ENCODE data around the gene PRDM8.

PRDM8 gene

DNA sequence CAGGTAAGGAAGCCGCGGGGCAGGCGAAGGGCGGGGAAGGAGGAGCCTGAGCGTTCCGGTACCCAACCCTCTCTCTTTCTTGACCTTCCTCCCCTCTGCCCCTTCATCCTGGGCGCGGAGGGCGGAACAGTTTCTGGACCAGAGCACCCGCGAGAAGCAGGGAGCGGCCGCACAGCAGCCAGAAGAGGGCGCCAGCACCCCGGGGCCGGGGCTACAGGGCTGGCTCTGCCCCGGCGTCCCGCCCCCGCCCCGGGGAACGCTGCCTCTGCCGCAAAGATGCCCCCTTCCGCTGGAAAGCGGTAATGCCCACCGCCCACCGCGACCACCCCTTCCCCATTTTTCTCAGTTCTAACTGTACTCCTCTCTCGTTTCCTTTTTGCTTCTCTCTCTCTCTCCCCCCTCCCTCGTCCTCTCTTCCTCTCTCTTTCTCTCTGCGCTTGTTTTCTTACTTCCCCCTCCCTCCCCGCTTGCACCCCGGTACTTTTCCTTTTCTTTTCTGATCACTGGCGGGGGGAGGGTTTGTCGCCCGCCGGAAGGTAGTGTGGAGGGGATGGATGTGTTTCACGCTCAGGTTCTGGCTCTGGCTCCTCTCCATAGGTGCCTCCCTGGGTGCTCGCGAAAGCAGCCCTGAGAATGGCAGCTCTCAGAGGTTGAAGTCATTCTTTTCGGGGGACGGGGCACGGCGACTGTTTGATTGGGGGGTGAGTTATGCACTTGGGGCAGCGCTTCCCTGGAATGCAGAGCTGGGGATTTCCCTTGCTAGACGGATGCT is 13.1 kb upstream of the PRDM8 start:
- peak; percentile 56 to 75 for DNase-seq

DNA sequence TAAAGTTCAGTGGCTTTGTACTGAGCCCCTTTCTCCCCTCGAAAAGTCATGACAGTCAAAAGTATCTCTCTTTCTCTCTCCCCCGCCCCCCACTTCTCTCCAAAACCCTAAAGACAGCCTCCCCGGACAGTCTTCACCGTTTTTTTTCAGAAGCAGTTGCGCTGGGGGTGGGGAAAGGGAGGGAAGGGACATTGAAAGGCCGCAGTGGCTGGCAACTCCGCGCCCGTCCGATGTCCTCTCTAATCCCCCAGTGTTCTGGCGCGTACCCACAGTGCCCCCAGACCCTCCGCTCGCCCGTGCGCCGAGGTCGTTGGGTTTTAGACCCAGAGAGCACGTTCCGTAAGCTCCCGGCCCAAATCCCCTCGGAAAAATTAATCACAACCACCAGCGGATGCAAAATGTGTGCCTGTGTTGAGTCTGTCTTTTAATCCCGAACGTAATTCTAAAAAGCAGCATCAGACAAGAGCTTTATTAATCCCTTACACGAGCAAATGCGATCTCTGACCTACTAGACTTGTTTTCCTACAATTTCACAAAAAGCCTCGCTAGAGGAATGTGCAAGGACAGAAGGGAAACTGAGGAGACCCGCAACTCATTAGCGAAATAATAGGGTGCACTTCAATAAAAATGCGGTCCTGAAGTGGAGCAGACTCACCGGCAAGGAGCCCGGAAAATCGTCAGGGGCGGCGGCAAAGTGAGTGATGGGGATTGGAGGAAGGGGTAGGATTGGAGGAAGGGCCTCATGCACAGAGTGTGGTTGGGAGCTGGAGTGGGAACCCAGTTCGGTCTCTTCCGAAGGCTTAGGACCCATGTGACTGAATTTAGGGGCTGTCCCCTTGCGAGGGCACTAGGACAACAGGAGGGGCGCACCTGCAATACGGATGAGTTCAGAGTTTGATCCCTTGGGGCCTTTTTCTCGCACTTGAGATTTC is 12.2 kb upstream of the PRDM8 start:
- peak; percentile 24 to 51 for DNase-seq

DNA sequence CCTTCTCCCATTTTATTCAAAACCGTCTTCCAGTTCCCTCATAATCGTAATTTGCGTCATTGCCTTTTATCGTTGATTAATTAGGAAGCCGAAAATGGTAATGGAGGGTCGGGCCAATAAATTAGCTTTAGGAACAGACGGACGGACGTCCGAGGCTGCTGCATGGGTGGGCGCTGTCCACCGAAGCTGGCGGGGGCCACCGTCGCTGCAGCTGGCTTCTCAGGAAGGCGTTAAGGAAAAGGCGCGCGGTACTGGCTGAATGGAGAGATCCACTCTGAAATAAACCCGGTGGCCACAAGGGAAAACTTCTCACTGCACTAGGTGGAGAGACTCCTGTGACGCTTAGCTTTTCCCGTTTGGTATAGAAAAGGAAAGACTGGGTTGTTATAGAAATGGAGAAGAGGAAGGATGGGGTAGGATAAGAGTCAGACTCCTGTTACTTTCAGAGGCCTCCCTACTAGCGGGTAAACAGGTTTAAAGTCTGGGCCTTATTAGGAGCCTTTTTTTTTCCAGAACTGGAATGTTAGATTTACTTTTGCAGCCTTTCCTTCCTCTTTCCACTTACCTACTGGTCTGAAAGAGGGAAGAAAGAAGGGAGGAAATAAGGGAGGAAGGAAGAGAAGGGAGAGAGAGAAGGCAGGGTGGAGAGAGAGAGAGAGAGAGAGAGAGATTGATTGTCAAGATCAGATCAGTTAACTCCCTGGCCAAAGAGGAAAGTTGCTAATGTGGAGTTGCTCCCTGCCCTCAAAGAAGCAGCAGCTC is 11.3 kb upstream of the PRDM8 start:
- DNase-seq: peak in 1 of 2 experiments; percentile 15

DNA sequence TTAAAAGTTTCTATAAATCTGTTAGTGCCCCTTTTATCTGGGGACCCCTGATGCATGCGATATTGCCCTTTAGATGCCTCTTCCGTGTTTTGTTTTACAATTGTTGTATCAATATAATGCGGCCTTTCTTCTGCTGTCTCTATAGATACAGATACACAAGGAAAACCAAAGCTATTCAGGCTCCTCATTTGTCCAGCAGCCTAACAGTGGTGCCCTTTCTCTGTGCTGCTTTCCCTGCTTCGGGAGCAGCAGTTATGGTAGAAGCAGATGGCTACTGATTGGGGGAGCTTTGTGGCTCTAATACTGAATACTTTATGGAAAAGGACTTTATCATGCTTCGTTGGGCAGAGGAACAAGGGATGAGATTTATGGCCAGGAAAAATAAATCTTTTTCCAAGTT is 10.6 kb upstream of the PRDM8 start:
- peak; percentile 55 to 63 for DNase-seq

DNA sequence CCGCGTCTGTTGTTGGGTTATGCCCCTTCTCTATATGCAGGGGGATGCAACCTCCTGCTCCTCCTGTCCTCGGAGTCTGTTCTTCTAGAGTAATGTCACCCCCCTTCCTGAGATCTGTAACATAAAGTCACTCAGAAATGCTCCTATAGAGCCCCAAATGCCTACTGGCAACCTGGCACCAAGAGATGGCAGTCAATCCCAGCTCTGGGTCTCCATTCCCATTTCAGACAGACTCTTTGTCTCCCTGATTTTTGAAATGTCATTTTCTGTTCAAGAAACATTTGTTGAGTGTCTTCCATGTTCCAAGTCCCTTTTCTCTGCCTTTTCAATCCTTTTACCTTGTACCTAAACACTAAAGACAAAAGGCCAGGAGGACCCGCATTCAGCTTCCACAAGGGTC is 9.6 kb upstream of the PRDM8 start:
- DNase-seq: no peak

DNA sequence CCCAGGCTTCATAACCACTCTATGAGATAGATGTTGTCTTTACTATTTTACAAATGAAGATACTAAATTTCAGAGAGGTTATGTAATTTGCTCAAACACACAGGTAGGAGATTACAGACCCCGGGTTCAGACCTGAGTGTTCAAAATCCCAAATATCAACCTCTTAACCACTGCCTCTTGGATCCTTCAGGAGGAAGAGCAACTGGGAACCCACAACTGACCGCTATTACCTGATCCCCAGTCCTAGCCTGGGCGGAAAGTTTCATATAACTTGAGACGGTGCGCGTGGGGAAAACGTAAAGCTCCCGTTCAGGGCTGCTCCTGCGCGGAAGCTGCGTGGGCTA is 8.9 kb upstream of the PRDM8 start:
- no peak for DNase-seq

DNA sequence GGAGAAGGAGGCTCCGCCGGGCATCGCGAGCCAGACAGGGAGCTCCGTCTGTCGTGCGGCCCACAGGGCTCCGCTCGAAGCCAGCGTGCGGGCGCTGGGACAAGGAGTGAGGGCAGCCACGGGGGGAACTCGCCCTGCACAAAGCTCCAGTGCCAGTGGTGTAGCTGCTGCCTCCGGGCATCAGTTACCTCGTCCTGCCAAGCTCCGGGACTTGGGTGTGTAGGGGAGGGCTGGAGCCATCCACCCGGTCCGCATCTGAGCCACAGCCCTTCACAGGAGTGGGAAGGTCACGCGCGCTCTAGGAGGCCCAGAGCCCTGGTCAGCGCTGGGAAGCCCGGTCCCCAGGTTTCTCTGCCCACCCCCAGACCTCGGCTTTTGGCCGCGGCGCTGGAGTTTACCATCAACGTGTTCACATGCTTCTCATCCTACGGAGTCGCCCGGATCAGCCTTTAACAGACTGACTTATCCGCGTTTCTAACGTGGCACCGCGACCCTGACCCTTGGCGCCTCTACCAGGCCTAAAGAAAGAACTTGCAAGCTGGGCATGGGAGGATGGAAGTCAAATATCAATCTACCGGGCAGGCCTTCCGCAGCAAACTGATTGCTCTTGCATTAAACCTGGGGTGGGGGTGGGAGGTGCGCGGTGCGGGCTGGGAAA is 8.4 kb upstream of the PRDM8 start:
- no peak for DNase-seq

DNA sequence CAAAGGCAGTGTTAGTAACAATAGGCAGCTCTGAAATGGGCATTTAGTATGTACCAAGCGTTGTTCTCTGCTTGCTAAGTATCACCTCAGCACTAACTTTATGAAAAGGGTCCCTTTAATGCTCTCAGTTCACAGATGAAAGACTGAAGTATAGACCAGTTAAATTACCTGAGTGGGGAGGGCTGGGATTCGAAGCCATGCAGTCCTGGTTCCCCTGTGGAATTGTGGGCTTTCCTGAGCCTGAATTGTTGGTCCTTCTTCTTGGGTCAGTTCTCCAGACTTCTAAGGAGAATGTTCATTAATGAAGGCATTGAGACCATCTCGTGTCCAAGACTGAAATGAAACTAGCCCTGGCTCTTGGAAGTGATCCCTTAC is 7.7 kb upstream of the PRDM8 start:
- DNase-seq: no peak

DNA sequence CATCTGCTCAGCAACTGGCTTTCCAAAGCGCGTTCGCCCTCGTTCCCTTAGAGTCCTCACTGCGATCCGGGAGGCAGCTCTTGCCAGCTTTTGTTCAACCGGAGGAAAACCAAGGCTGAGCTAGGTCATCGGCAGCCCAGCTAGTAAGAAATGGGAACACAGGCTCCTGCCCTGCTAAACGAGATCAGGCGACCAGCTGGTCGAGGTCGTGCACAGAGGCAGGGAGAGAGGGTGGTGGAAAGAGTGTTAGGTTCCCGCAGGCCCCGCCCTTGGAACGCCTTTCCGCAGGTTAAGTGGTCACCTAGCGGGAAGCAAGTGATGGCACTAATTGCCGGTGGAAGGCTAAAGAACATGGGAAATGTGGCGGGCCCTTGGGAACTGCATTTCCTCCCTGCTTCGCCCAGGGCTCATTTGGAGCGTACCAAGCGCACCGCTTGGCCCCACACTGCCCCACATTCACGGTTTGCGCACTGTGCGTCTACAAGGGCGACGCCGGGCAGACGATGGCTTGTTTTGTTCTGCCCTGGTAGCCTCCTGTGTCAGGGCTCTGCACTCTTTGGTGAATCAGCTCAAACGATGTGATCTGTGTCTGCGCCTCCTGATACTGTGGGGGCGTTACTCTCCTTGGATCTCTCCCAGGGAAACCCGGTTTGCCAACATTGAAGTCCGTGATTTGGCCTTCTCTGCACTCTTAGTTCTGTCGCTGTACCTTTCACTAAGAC is 7.2 kb upstream of the PRDM8 start:
- peak in 1 of 2 experiments; percentile 18 for DNase-seq

DNA sequence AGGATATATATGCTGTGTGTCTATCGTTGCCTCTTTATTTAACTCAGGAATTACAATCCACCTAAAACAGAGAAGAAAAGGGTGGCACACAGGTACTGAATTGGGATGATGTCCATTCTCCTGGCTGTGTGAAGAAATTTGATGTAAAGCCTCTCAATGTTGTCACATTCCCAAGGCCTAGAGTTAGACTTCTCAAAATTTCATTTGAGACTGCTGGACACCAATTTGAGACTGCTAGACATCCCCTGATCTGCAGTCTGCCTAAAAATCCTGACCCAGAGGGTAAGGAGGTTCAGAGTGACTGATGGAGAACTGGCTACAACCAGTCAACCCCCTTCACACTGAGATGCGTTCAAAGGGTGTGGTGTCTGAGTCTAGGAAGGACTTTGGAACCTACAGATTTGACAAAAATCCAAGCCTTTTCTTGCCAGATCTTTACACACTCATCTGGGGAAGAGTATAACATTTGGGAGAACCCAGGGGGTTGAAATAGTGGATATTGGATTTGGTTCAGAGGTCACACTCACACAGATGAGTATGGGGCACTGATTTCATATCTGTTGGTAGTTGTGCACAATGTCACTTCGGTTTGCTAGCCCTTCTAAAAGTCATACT is 4.9 kb upstream of the PRDM8 start:
- no peak for DNase-seq

DNA sequence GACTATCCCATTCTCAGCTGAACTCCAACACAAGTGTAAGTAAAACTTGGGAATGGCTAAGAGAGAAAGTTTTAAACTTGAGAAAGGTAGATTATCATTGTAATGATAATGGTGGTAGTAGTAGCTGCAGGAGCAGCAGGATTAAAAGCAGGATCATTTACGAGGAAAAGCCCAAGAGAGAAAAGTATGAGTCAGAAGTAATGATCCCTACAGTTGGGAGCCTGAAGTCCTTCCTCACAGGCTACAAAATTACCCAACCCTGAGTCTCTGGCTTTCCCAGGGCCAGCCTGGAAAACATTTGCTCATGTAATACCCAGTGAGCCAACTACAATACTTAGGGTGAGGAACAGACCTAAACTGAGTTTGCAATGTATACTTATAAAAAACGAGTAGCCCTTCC is 4.4 kb upstream of the PRDM8 start:
- no peak for DNase-seq

DNA sequence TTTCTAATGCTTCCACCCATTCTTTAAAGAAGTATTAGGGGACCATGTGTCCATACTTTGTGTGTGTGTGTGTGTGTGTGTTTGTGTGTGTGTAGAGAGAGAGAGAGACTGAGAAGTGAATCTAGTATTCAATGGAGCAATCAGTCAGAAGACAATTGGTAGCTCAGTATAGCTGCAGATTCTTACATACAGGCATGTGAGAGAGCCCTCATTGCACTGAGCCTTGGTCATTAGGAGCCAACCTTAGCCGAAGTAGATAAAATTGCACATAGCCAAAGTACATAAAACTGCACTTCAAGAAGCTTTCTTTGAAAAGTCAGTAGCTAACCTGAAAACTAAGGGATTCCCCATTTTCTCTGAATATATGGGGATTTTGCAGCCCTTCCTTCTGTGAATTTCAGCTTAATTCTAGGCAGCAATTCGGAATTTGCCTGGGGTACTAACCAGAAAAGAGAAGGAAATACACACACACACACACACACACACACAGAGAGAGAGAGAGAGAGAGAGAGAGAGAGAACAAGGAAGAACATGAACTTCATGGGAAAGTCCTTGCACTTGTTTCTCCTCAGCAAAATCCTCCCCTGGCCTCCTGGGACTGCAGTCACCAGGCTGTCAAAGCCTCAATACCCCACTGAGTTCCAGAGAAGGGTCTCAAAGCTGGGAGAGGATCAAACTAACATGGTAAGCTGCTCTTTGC is 1.7 kb upstream of the PRDM8 start:
- DNase-seq: no peak

DNA sequence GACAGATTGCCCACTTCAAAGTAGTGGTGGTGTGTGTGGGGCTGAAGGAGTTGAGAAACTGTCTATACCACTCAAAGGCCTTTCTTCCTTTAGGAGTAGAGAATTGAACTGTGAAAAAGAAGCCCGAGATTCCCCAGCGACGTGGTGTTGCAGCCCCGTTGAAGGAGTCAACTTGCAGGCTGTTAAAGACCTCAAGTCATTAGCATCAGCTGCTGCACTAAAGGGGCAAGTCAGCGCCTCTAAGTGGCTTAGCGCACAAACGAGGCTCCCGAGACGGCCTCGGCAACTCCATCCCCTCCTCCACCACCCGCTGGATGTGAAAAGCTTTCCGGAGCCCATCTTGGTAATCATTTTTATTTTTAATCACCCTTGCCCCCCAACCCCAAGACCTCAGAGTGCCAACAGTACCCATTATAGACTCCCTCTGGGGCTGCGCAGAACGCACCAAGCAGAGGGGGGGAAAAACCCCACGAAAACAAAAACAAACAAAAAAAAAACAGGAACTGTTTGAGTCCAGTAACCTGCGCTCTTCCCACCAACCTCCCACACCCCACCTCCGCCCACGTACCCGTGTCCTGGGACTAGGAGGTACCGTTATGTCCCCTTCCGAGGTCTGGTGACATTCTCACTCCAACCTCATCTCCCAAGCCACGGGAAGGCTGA is 913 bp upstream of the PRDM8 start:
- peak; percentile 58 to 67 for DNase-seq

DNA sequence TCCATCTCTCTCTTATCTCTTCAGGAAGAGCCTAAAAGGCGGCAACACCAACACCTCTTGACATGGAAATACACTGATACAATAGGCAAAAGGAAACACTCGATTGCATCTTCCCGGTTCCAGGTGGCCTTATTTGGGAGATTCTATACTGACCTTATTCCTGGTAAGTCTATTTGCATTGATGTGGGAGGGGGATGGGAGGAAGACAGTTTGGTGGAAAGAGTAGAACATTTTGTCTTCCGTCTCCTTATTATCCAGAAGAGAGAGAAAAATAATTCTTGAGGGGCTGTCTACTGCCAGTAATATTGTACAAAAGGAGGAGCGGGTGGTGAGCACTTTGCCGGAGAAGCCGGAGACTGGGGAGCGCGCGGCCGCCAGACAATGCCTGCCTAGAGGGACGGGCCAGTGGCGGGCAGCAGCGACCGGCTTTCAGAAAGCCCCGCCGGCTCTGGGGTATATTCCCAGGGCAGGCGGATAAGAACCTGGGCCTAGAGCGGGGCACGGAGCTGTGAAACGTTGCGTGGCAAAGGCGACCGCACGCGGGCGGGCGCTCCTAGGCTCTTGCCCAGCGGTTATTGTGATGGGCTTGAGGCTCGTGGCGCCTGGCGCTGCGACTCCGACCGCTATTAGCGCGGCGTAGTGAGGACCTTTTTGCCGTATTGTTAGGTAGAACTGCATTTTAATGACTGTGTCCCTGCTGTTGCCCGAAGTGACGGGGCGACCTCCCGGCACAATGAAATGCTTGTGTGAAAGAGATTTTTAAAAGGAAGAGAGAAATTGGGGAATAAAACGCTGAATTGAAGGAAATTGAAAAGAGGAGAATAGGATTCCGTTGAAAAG is 518 bp downstream of the PRDM8 start:
- DNase-seq: peak in 1 of 2 experiments; percentile 40

DNA sequence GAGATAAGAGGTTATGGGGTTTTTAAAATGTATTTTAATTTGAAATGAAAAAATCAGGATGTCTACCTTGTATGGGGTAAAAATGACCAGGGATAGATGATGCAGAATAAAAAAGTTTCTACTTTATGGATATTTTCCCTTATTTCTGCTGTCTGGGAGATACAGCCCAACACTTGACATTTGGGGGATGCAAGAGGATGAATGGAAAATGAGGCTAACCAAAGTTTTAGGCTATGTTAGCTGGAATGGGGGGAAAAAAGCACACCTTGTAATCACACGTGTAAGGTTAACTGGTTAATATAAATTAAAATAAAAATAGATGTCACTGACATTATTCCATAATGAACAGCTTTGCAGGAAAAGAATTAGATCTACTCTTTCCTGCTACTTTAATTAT is 1.1 kb downstream of the PRDM8 start:
- DNase-seq: no peak

DNA sequence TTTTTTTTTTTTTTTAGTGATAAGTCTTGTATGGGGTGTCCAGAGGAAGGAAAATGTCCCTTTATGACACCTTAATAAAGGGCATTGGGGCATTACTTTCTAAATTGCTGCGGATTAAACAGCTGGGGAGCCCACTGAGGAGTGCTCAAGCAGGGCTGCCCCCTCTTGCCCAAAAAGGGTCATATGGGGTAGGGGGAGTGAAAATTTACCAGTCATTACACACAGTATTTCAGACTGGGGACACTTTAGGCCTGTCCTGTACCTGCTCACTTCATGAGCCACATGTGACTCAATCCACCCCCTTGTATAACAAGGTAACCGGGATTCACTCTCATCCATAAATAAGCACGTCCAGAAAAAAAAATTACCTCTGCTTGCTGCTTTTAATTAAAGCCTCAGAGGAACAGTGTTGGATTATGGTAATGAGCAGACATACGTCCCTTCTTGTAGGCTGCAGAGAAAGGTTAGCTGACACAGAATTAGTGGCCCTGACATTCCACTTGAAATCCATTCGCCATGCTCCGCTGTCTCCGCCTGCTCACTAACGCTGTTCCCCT is 1.8 kb downstream of the PRDM8 start:
- peak; percentile 27 to 71 for DNase-seq

DNA sequence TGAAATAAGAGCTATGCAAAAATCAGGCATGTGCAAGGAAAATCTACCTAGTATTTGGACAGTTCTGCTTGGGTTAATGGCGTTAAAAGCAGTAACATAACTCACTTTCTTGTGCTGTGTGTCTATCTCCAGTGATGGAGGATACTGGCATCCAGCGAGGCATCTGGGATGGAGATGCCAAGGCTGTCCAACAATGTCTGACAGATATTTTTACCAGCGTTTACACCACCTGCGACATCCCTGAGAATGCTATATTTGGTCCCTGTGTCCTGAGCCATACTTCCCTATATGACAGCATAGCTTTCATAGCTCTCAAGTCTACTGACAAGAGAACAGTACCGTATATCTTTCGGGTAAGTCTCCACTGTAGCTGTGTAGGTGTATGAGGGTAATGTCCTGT is 2.6 kb downstream of the PRDM8 start:
- DNase-seq: no peak

DNA sequence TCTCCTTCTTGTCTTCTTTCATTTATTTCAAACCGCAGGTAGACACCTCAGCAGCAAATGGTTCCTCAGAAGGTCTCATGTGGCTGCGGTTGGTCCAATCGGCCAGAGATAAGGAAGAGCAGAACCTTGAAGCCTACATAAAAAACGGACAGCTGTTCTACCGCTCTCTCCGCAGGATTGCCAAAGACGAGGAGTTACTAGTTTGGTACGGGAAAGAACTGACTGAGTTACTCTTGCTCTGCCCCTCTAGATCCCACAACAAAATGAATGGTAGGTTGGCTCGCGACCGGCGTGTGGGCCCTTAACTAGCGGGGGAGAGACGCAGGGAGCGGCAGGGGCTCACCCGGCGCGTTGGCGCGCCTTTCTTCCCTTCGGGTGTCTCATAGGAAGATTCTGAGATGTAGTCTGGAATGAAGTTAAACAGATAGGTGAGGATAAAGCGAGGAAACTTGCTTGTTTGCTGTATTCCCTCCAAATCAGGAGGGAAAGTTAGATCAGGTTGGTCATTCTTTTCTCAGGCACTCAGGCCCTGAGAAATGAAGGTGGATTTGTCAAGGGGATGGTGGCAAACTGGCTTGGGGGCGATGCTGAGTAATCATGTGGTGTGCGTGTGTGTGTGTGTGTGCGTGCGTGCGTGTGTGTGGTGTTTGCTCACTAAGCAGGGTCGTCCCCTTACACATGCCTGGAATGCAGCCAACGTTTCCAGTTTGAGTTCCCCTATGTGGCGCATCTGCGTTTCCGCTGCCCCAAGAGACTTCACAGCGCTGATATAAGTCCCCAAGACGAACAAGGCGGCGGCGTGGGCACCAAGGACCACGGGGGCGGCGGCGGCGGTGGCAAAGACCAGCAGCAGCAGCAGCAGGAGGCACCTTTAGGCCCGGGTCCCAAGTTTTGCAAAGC is 4.2 kb downstream of the PRDM8 start:
- DNase-seq: no peak
